H1 (cell line): ENCODE results near the gene TRUB1. TPM values are rescaled to one million over a fixed set of nuclear protein-coding genes. Genes with fewer than 3 reads are reported as not detected.

Experiments used
- HDAC2 ChIP-seq, 2 experiments: fragments of 300-600 bp in 1 of 2; sonication (generic) in 1 of 2; IDR thresholded peaks; 2 replicates each; pipeline ENCODE4 v1.6.1; 2011 to 2012; ENCODE audit warnings: low read depth in 2 of 2, low read length in 2 of 2, mild to moderate bottlenecking in 2 of 2, moderate library complexity in 2 of 2, borderline replicate concordance in 1 of 2, inconsistent platforms in 1 of 2
- polyA plus RNA-seq, 7 experiments: library from polyadenylated mRNA; depleted of rRNA in 3 of 7; stranded (reverse) in 5 of 7; unstranded in 2 of 7; fragments of >200 nt in 5 of 7; fragments of 200-250 nt in 2 of 7; gene quantifications; 1 replicate in 5 of 7; 2 replicates in 1 of 7; 4 replicates in 1 of 7; pipeline versions ENCODE4 v1.2.1 to v1.2.3, GENCODE V29; 2011 to 2013; ENCODE audit warnings: missing spikeins in 2 of 7, mixed read lengths in 2 of 7
- total RNA-seq: library from RNA; stranded (reverse); fragmentation: NEBNext Ultra II Directional; extraction: Animal tissue kit (Norgen Biotek cat#: 25700); gene quantifications from 2 replicates; pipeline ENCODE4 v1.2.1, GENCODE V29; 2021

The TRUB1 gene
- total and polyA plus RNA-seq, 2 of the 8 experiments (the other 6 are each of a cell fraction or from before 2014, with no cell fraction given), result 6.3 to 22.2 TPM

DNA sequence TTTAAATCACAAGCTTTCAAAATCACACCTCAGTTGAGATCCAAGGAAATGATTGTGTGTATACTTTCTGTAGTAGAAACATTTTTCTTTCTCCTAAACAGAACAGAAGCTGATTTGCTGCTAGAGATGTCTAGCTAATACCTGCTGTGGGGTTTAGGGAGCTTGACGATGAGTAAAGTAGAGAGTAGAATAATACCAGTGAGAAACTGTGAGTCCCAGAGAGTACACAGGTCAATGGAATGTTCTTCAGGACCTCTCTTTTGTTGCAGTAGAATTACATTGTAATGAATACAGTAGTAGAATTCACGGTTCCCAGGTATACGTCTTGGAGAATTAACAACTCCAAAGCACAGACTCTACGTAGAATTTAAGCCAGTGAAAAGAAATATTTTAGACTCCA lies 18.0 kb downstream of the TRUB1 start (continued):
- TF ChIP-seq HDAC2 (IDR thresholded peaks at IDR 0.05; ENCODE audit: borderline replicate concordance in 1 of 2, low read depth in 2 of 2, low read length in 2 of 2), result no peak
